Astrocyte of the hippocampus (primary cell): Measurements from ENCODE around the gene G2E3.

Source experiments
- DNase-seq: peaks from one replicate; pipeline ENCODE4 v3.0.0; 2011; ENCODE audit warnings: low read depth, low spot score

G2E3 gene

DNA sequence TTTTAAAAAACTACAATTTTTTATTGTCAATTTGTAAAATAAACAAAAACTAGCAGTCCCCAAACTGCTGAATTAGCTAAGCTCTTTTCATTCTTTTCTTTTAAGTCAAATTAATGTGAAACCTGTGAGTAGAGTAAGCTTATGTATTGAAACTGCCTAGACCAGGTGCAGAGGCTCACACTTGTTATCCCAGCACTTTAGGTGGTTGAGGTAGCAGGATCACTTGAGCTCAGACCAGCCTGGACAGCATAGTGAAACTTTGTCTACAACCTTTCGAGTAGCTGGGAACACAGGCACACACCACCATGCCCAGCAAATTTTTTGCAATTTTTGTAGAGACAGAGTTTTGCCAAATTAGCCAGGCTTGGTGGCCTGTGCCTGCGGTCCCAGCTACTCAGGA, 89.5 kb downstream of the G2E3 start:
- no peak for DNase-seq

DNA sequence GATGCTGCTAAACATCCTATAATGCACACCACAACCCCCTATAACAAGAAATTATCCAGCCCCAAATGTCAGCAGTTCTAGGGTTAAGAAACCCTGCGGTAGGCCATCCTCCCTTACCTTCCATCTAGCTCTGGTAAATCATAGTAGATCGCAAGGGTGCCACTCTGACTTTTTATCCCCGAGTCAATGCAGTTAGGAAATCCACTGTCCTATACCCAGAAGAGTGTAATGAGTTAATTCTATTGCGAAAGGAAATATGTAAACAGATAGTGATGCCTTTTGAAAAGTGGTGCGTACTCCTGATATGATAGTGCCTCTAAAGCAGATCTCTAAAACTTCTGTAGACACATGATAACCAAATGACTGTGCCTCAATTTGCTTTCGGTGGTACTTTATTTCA, 93.0 kb downstream of the G2E3 start:
- no peak for DNase-seq

- no peak for DNase-seq
Measured at GRCh38 chr14:30655124-30655523, 96.2 kb downstream of the G2E3 start.

- no peak for DNase-seq
Measured at GRCh38 chr14:30655658-30656057, 96.7 kb downstream of the G2E3 start.

GRCh38 chr14:30656190-30656632, 97.3 kb downstream of the G2E3 start:
- peak; percentile 44 for DNase-seq

GRCh38 chr14:30657050-30657449, 98.1 kb downstream of the G2E3 start:
- DNase-seq = no peak

DNA sequence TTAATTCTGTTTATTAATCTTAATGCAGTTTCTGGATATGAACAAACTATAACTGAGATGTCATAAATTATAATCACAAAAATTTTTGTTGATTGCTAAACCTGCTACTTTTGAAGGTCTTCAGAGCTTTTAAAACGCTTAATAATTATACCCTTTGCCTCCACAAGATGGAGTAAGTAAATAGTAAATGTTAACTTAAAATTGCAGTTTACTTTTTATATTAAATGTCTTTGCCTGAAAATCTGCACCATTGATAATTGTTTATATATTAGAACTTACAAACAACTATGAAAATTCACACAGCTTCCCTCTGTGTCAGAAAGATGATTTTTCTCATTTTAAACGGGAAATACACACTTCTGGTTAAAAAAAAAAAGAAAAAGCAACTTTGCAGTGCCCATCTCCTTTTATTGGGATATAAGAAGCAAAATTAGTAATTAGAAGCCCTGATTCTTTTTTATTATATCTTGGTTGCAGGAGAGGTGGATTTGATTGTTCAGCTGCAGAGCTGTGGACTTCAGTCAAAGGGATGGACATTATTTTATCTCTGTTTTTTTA, 98.7 kb downstream of the G2E3 start:
- peak; percentile 13 for DNase-seq

DNA sequence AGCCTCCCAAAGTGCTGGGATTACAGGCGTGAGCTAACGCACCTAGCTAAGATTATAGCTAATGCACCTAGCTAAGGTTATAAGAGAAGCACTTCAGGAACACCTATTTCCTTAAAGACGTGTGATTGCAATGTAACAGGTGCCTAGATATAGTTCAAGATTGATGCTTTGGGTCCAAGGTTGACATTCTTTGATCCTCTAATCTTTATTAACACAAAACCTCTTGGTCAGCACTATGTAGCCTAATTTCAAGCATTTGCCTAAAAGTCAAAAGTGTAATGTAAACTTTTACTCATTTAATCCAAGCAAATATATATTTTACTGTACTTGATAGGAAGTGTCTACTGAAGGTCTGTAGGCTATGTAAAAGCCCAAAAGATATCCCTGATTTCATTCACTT, 99.7 kb downstream of the G2E3 start:
- no peak for DNase-seq

DNA sequence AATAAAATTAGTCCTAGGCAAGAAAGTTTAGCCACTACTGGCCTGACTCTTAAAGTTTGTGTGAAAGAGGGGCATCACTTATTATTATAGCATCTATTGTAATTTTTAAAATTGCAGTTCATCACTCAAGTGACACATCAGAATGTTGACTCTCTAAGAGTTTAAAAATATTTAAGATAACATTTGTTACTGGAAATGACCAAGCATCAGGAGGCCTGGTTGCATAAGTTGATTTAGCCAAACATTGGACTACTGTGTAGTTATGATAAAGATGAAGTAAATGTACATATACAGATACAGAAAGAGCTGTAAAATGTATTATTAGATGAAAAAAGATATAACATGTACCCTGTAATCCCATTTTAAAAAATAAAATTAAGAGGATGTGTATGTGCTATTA, 110.6 kb downstream of the G2E3 start:
- no peak for DNase-seq
